Stimulated activated CD4-positive, alpha-beta T cell treated with anti-CD3 and anti-CD28 coated beads, Interleukin-12 subunit alpha, Interleukin-12 subunit beta, amount 100 ng/mL, for 48 hours (primary cell): ENCODE data around the gene ZNF396.

ENCODE experiments used
- DNase-seq, 3 donors: peaks; one replicate each; pipeline ENCODE4 v3.0.0-alpha.2; 2020; ENCODE audit warnings: low read depth in 2 of 3, low spot score in 1 of 3

The ZNF396 gene

GRCh38 chr18:35376742-35377695, at the start of gene ZNF396:
Gene ZNF396, minus strand, starts transcription at chr18:35377337. Its CDS starts 3,045 bp downstream, at chr18:35374292.
- peak in 2 of 3 donors; percentile 57 to 62 for DNase-seq

GRCh38 chr18:35426786-35427185, 49.6 kb upstream of the ZNF396 start:
- DNase-seq, result no peak

- no peak for DNase-seq
Measured at GRCh38 chr18:35424356-35424755, 47.2 kb upstream of the ZNF396 start.

GRCh38 chr18:35422237-35422636, 45.1 kb upstream of the ZNF396 start:
- no peak for DNase-seq

- DNase-seq, result no peak
Measured at GRCh38 chr18:35418610-35419009, 41.5 kb upstream of the ZNF396 start.

- no peak for DNase-seq
Measured at GRCh38 chr18:35417223-35417622, 40.1 kb upstream of the ZNF396 start.

GRCh38 chr18:35415511-35416073, 38.5 kb upstream of the ZNF396 start:
- DNase-seq, result no peak

GRCh38 chr18:35413163-35413511, 36.0 kb upstream of the ZNF396 start:
- no peak for DNase-seq

- DNase-seq, result no peak
Measured at GRCh38 chr18:35411625-35412351, 34.7 kb upstream of the ZNF396 start.

GRCh38 chr18:35410561-35410960, 33.4 kb upstream of the ZNF396 start:
- DNase-seq, result no peak

- DNase-seq, result no peak
Measured at GRCh38 chr18:35409911-35410310, 32.8 kb upstream of the ZNF396 start.

GRCh38 chr18:35408843-35409261, 31.7 kb upstream of the ZNF396 start:
- no peak for DNase-seq

GRCh38 chr18:35407871-35408481, 30.8 kb upstream of the ZNF396 start:
- peak in 2 of 3 donors; percentile 26 to 39 for DNase-seq

GRCh38 chr18:35406666-35407065, 29.5 kb upstream of the ZNF396 start:
- no peak for DNase-seq

GRCh38 chr18:35397976-35398375, 20.8 kb upstream of the ZNF396 start:
- DNase-seq, result no peak

- DNase-seq, result no peak
Measured at GRCh38 chr18:35393716-35394115, 16.6 kb upstream of the ZNF396 start.

- no peak for DNase-seq
Measured at GRCh38 chr18:35392375-35392774, 15.2 kb upstream of the ZNF396 start.

GRCh38 chr18:35390951-35391700, 14.0 kb upstream of the ZNF396 start:
- no peak for DNase-seq

- DNase-seq, result no peak
Measured at GRCh38 chr18:35389095-35389618, 12.0 kb upstream of the ZNF396 start.

- no peak for DNase-seq
Measured at GRCh38 chr18:35387152-35387571, 10.0 kb upstream of the ZNF396 start.
